Epithelial cell of esophagus (primary cell): Measurements from ENCODE around the gene MOB1A.

Experiments
- DNase-seq: peaks from one replicate; pipeline ENCODE4 v3.0.0; 2010; ENCODE audit warnings: low read depth
- H3K4me3 ChIP-seq: 2 replicates; pipeline ENCODE4 v1.5.1; 2011; ENCODE audit warnings: mild to moderate bottlenecking, low read length, control low read depth
- TF ChIP-seq, protein P1 (sequence below): IDR thresholded peaks from 2 replicates; pipeline ENCODE4 v1.5.1; 2011; ENCODE audit warnings: low read depth, mild to moderate bottlenecking, low read length, control low read depth, inconsistent platforms; ENCODE audit not compliant: insufficient read depth; ENCODE audit errors: missing control alignments

MOB1A gene

DNA sequence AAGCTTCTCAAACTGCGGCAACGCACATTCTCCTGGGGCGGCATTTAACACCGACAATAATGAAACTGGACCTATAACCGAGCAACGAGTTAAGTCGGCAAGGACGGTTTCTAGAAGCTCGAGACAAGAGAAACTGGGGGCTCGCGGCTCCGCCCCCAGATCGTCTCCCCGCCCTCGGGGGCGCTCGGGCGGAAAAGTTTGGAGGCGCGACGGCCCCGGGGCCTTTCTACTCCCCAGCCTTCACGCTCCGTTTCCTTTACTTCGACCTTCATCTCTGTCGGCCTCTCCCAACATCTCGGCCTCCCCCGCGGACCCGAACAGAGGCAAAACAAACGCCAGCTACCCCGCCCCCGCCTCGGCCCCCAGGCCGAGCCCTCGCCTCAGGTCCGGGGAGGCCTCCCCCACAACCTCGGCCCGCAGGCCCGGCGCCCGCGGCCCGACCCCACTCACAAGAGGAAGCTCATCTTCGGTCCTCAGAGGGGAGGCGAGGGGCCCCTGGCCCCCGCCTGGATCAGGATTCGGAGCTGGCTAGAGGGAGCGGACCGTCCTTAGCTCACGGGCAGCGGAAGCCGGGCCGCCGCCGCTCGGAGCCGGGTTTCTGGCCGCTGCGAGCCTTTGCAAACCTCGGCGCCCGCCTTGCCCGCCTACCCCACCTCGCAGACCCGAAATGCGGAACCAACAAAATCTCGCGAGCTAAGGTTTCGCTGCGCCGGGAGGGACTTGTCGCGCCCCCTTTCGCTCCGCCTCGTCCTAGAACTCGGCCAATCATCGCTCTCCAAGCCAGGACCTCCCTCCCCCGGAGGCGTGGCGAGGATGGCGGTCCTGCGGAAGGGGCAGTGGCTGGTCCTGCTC, at the start of gene MOB1A:
MOB1A (minus strand) TSS at position 669 of the 852 bp plus-strand sequence; CDS start at position 464, 205 bp downstream.
- peak within 1 kb of the TSS; percentile 75 for H3K4me3 ChIP-seq
- TF ChIP-seq, protein P1, sequence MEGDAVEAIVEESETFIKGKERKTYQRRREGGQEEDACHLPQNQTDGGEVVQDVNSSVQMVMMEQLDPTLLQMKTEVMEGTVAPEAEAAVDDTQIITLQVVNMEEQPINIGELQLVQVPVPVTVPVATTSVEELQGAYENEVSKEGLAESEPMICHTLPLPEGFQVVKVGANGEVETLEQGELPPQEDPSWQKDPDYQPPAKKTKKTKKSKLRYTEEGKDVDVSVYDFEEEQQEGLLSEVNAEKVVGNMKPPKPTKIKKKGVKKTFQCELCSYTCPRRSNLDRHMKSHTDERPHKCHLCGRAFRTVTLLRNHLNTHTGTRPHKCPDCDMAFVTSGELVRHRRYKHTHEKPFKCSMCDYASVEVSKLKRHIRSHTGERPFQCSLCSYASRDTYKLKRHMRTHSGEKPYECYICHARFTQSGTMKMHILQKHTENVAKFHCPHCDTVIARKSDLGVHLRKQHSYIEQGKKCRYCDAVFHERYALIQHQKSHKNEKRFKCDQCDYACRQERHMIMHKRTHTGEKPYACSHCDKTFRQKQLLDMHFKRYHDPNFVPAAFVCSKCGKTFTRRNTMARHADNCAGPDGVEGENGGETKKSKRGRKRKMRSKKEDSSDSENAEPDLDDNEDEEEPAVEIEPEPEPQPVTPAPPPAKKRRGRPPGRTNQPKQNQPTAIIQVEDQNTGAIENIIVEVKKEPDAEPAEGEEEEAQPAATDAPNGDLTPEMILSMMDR: no peak
- DNase-seq: peak; percentile 99

DNA sequence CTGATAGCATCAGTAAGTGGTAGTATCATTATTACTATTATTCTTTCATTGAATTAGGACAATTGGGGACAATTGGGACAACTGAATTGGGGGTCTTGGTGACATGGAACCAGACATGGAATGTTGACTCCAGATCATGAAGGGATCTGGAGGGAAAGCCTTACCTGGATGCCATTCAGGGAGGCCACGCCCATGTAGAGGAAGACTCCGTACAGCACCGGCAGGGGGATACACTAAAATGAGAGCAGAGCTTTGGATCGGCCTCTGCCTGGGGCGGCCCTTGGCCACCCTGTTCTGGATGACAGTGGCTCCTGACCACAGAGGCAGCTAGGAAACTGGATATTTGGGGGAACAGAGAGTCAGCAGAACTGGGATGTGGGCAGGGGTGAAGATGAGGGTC, 49.0 kb upstream of the MOB1A start:
- H3K4me3 ChIP-seq: no peak overlapping the region
- DNase-seq: no peak
- TF ChIP-seq, protein P1: no peak

DNA sequence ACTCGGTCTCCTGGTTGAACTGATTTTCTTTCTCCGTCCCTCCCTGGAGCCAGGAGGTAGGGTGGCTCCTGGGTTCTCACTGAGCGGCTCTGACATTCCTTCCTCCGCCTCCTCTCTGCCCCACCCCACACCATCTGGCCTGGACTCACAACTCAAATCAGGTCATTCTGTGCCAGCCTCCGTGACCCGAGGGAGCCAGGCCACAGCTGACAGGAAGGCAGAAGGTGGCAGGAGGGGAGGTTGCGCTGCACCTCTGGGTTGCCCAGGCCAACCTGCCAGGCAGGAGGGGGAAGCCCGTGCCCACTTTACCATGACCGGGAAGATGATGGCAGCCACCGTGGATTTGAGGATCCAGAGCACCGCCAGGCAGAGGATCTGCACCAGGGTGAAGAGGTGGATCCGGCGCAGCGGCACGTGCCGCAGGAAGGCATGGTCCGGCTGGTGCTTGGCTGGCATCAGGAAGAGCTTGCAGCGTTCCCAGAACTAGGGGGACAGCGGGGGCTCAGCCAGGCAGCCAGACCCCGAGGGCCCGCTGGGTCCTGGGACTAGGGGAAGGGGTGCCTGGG, 48.1 kb upstream of the MOB1A start:
- TF ChIP-seq, protein P1: no peak
- no peak overlapping the region for H3K4me3 ChIP-seq
- DNase-seq: peak; percentile 9

DNA sequence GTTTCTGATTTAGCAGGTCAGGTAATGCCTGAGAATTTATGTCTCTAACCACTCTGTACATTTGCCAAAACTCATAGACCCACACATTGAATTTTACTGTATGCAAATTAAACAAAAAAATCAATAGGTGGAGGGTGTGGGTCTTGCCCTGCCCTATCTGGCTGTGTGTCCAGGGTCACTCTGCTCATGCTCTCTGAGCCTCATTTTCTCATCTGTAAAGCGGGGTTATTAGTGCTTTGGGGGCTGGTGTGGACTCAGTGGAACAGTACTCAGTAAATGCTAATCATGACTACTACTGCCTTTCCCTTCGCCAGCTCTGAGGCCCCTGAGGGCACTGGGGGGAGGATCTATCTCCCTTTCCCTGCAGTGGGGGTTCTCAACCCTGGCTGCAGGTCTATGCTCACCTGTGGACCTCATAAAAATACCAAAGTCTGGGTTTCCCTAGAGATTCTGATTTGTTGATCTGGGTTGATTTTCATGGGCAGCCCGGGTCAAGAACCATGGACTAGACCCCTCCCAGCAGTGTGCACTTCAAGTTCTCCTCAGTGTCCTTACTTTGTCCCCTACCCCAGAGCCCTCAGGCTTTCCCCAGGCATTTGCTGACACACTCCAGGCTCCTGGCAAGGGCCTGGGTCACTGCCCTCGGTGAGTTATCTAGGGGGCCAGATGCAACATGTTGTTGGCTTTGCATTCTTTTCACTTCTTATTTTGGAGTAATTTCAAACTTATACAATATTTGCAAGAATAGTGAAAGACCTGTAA, 47.2 kb upstream of the MOB1A start:
- TF ChIP-seq, protein P1: no peak
- DNase-seq: peak; percentile 12
- H3K4me3 ChIP-seq: no peak overlapping the region

DNA sequence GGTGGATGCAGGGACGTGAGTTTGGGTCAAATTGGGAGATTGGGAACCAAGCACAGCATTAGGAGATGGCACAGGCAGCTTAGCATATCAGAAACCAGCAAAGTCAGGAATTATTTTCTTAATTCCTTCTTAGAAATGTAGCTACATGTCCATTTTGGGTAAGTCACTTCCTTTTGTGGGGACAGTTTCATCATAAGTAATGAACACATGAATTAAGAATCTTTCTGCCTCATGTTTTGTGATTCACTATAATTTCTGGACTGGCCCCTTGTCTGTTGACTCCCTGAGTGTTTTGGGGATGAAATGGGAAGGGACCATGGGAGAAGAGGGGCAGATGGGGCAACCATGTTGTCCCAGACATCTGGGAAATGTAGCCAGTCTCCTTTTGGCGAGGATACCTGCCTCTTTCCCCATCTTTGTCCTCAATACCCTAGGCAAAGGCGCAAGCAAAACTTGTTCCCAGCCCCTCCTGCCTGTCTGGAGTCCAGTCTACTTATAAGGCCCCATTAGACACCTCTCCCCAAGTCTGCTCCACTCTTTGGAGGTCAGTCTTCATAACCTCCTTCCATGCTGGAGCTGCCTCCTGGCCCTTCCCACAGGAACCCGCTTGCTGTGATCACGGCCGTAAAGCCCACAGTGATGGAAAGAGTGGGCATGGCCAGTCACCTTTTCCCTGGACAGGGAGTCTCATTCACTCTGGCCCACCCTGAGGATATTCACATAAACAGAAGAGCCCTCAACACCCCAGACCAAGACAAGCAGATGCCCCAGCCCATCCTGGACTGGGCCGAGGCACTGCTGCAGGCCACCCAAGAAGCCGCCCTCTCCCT, 45.5 kb upstream of the MOB1A start:
- no peak overlapping the region for H3K4me3 ChIP-seq
- peak; percentile 35 for DNase-seq
- TF ChIP-seq, protein P1: no peak

DNA sequence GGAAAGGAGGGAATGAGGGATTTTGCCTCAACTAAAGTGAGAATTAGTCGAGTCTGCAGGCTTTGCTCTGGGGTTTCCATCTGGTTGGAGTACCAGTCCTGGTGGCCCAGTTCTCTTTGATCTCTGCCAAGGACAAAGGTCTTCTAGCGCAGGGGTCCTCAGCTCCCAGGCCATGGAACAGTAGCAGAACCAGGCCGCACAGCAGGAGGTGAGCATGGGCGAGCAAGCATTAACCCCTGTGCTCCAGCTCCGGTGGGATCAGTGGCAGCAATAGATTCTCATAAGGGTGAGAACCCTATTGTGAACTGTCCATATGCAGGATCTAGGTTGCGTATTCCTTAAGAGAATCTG, 43.6 kb upstream of the MOB1A start:
- DNase-seq: no peak
- H3K4me3 ChIP-seq: no peak overlapping the region
- TF ChIP-seq, protein P1: no peak
